HT1080 (cell line): Measurements from ENCODE around the gene ELMOD3. TPM values are rescaled to one million over a fixed set of nuclear protein-coding genes. Genes with fewer than 3 reads are reported as not detected.

Source experiments
- DNase-seq: peaks from one replicate; pipeline ENCODE4 v3.0.0-alpha.2; 2015; ENCODE audit warnings: low read depth
- total RNA-seq: library from RNA; depleted of rRNA; stranded (reverse); fragments of >200 nt; shearing (Covaris generic); gene quantifications from 2 replicates; pipeline ENCODE4 v1.2.3, GENCODE V29; 2014

ELMOD3 gene
- total RNA-seq, 1 experiment from 2014 or later = 11.4 TPM

GRCh38 chr2:85422072-85422457 is 67.5 kb downstream of the ELMOD3 start:
- no peak for DNase-seq

GRCh38 chr2:85423525-85423924 is 69.0 kb downstream of the ELMOD3 start:
- no peak for DNase-seq

GRCh38 chr2:85425588-85425987 is 71.0 kb downstream of the ELMOD3 start:
- DNase-seq = no peak

GRCh38 chr2:85427300-85427835 is 72.8 kb downstream of the ELMOD3 start:
- DNase-seq = no peak

GRCh38 chr2:85428343-85428881 is 73.8 kb downstream of the ELMOD3 start:
- DNase-seq = no peak

GRCh38 chr2:85429213-85429923 is 74.8 kb downstream of the ELMOD3 start:
- DNase-seq = no peak

- no peak for DNase-seq
Observed at GRCh38 chr2:85429924-85430289, 75.3 kb downstream of the ELMOD3 start.

- DNase-seq = no peak
Observed at GRCh38 chr2:85430752-85431569, 76.4 kb downstream of the ELMOD3 start.

- DNase-seq = no peak
Observed at GRCh38 chr2:85431570-85432205, 77.1 kb downstream of the ELMOD3 start.

- peak; percentile 78 for DNase-seq
Observed at GRCh38 chr2:85433511-85434089, 79.0 kb downstream of the ELMOD3 start.

- DNase-seq = no peak
Observed at GRCh38 chr2:85434696-85435095, 80.1 kb downstream of the ELMOD3 start.

GRCh38 chr2:85435220-85435958 is 80.8 kb downstream of the ELMOD3 start:
- no peak for DNase-seq

- DNase-seq = no peak
Observed at GRCh38 chr2:85435981-85436835, 81.6 kb downstream of the ELMOD3 start.

GRCh38 chr2:85436836-85437487 is 82.4 kb downstream of the ELMOD3 start:
- no peak for DNase-seq

- DNase-seq = no peak
Observed at GRCh38 chr2:85437488-85438200, 83.1 kb downstream of the ELMOD3 start.

- DNase-seq = no peak
Observed at GRCh38 chr2:85438201-85439024, 83.8 kb downstream of the ELMOD3 start.

- no peak for DNase-seq
Observed at GRCh38 chr2:85439025-85439472, 84.5 kb downstream of the ELMOD3 start.
